CD4-positive, alpha-beta T cell (primary cell): Measurements from ENCODE around the gene TAS2R40. TPM values are rescaled to one million over a fixed set of nuclear protein-coding genes. Genes with fewer than 3 reads are reported as not detected.
"Not testable (repeated sequence)": the region's sequence is repeated elsewhere in the genome, so short reads cannot be mapped to it uniquely, and the experiment has no call there.

Source experiments
- ATAC-seq: fragments of 200-7000 bp; cut with Tn5 transposase; one replicate; pipeline ENCODE4 v1.10.0; 2022; ENCODE audit warnings: mild to moderate bottlenecking; ENCODE audit not compliant: poor library complexity
- CTCF ChIA-PET: fragments of 350-600 bp; sonication (Branson Sonifier 250); formaldehyde crosslinking; loops from one replicate; lab custom pipeline; 2021; ENCODE audit warnings: antibody characterized with exemption, inconsistent platforms; lab: Charles Lee
- POLR2A ChIA-PET: fragments of 350-600 bp; sonication (Branson Sonifier 250); formaldehyde crosslinking; loops from one replicate; lab custom pipeline; 2021; ENCODE audit warnings: antibody characterized with exemption, inconsistent platforms; lab: Charles Lee
- DNase-seq, 14 experiments: peaks; one replicate each; pipeline ENCODE4 v3.0.0-alpha.2; 2013 to 2020; ENCODE audit warnings: mixed read lengths in 2 of 14
- H3K27ac ChIP-seq, 2 donors: one replicate each; pipeline versions ENCODE4 v1.5.1 to v1.7.0; 2013; ENCODE audit warnings: low read length in 2 of 2, low read depth in 1 of 2, mild to moderate bottlenecking in 1 of 2
- H3K27me3 ChIP-seq, 2 experiments: 1 replicate in 1 of 2; 2 replicates in 1 of 2; pipeline versions ENCODE4 v1.6.1 to v1.7.0; 2013; ENCODE audit warnings: low read length in 2 of 2, control low read depth in 1 of 2, mild to moderate bottlenecking in 1 of 2, moderate library complexity in 1 of 2; ENCODE audit not compliant: insufficient read depth in 2 of 2, control insufficient read depth in 1 of 2
- H3K36me3 ChIP-seq: one replicate; pipeline ENCODE4 v1.6.1; 2013; ENCODE audit warnings: low read length, control low read depth; ENCODE audit not compliant: insufficient read depth
- H3K4me1 ChIP-seq: one replicate; pipeline ENCODE4 v1.6.1; 2013; ENCODE audit warnings: low read length, control low read depth; ENCODE audit not compliant: insufficient read depth
- H3K4me3 ChIP-seq: one replicate; pipeline ENCODE4 v1.5.1; 2013; ENCODE audit warnings: mild to moderate bottlenecking, low read length, moderate library complexity
- H3K9me3 ChIP-seq, 2 experiments: 1 replicate in 1 of 2; 2 replicates in 1 of 2; pipeline versions ENCODE4 v1.6.1 to v1.7.0; 2013; ENCODE audit warnings: low read length in 2 of 2, mild to moderate bottlenecking in 2 of 2, control low read depth in 1 of 2, moderate library complexity in 1 of 2; ENCODE audit not compliant: control insufficient read depth in 1 of 2, insufficient read depth in 1 of 2
- H3K27ac Mint-ChIP-seq: one replicate; pipeline ENCODE4 v1.8.0; 2020; ENCODE audit warnings: mixed read lengths
- H3K27me3 Mint-ChIP-seq: one replicate; pipeline ENCODE4 v1.8.0; 2021; ENCODE audit warnings: mixed read lengths
- H3K36me3 Mint-ChIP-seq: one replicate; pipeline ENCODE4 v1.8.0; 2021; ENCODE audit warnings: low read depth, mixed read lengths
- H3K4me1 Mint-ChIP-seq: one replicate; pipeline ENCODE4 v1.8.0; 2021; ENCODE audit warnings: low read depth, mixed read lengths
- H3K4me3 Mint-ChIP-seq: one replicate; pipeline ENCODE4 v1.8.0; 2020; ENCODE audit warnings: mild to moderate bottlenecking, mixed read lengths
- H3K9me3 Mint-ChIP-seq: one replicate; pipeline ENCODE4 v1.8.0; 2020; ENCODE audit warnings: mixed read lengths
- CTCF ChIP-seq: fragments of 200-600 bp; IDR thresholded peaks from one replicate; pipeline ENCODE4 v1.8.0; 2022; ENCODE audit warnings: antibody characterized with exemption, mild to moderate bottlenecking
- intact Hi-C, 2 experiments: fragments of 100-400 bp; cut with DNase I in 1 of 2; cut with micrococcal nuclease in 1 of 2; formaldehyde crosslinking; loops; one replicate each; pipeline versions ENCODE4 v1.15.1 to v1.9.0; 2023 to 2025; cut with DNase I, micrococcal nuclease
- total RNA-seq, 174 experiments: library from RNA in 2 of 174; stranded (reverse) in 2 of 174; gene quantifications; one replicate each; pipeline ENCODE4 v1.2.3 and lab custom pipeline; 2021 to 2026

The TAS2R40 gene
- total RNA-seq, 2 experiments from 2014 or later = not detected

DNA sequence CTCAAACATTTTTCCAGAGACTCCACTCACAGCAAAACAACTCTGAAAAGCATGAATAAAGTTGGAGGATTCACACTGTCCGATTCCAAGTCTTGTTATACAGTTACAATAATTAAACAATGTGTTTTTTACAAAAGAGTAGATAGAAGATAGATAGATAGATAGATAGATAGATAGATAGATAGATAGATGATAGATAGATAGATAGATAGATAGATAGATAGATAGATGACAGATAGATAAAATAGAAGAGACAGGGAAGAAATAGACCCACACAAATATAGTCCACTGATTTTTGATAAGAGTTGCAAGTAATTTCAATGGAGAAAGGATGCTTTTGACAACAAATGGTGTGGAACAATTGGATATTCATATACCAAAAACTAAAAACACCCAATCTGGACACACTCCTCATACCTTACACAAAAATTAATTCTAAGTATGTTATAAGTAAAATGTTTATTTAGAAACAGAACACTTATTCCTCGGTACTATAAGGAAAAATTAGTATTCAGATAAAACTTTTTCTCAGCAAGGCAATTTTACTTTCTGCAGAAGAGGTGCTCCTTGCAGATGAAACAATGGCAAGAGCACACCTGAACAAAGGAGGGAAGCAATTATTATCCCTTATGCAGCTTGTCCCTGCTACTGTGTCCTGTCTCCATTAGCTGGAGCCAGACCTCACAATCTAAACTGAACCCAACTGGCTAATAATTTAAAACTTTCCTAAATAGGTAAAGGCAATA, 44.3 kb upstream of the TAS2R40 start:
- no peaks in the 10 kb centered on the region for H3K36me3 Mint-ChIP-seq
- no peak overlapping the region for H3K27ac ChIP-seq
- DNase-seq (no peak), ATAC-seq (no peak)
- peaks cover 7% of the 10 kb centered on the region for H3K9me3 Mint-ChIP-seq
- CTCF ChIA-PET = no interaction called here
- H3K4me3 ChIP-seq = no peak overlapping the region
- intact Hi-C loops = no loop called here
- no peaks in the 10 kb centered on the region for H3K4me1 ChIP-seq
- no peak overlapping the region for H3K27ac Mint-ChIP-seq
- no peak for TF ChIP-seq CTCF
- H3K4me3 Mint-ChIP-seq = no peak overlapping the region
- H3K27me3 Mint-ChIP-seq = peaks cover 7% of the 10 kb centered on the region
- peaks cover 7 to 8% of the 10 kb centered on the region in 2 experiments for H3K9me3 ChIP-seq
- POLR2A ChIA-PET = no interaction called here
- H3K27me3 ChIP-seq = peaks cover 0 to 2% of the 10 kb centered on the region in 2 experiments
- H3K4me1 Mint-ChIP-seq = no peaks in the 10 kb centered on the region
- H3K36me3 ChIP-seq = no peaks in the 10 kb centered on the region

- H3K4me1 ChIP-seq, H3K27ac Mint-ChIP-seq, intact Hi-C loops, H3K27ac ChIP-seq, ATAC-seq, CTCF ChIA-PET, H3K36me3 ChIP-seq, H3K4me3 Mint-ChIP-seq, H3K9me3 Mint-ChIP-seq, H3K4me3 ChIP-seq, H3K36me3 Mint-ChIP-seq, DNase-seq, H3K4me1 Mint-ChIP-seq, POLR2A ChIA-PET, H3K9me3 ChIP-seq: not testable (repeated sequence)
- peaks cover 25% of the 10 kb centered on the region for H3K27me3 Mint-ChIP-seq
- H3K27me3 ChIP-seq = peaks cover 6 to 15% of the 10 kb centered on the region in 2 experiments
Observed at GRCh38 chr7:143180771-143181170, 41.1 kb upstream of the TAS2R40 start.

DNA sequence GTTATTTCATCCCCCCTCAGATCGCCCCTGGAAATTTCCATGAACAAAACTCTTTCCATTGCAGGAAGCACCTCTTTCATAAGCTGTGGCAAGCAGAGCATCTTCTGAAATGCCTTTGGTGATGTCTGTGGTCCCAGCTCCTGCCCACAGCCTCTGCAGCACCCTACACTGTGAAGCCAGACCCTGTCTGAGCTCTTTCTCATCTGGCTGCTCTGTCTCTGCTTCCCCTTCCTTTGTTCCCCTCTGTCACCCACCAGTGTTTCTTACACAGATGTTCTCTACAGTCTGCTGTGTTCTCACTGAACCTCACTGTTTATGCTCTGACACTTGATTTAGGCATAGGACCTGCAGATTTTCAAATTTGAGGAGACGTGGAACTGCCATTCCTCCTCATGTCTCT, 40.5 kb upstream of the TAS2R40 start:
- Histone ChIP-seq H3K4me3 (no peak overlapping the region), H3K4me1 (no peaks in the 10 kb centered on the region), H3K27ac (no peak overlapping the region), H3K36me3 (no peaks in the 10 kb centered on the region), H3K27me3 (peaks cover 6 to 15% of the 10 kb centered on the region in 2 experiments), H3K9me3 (peaks cover 4 to 8% of the 10 kb centered on the region in 2 experiments)
- no peaks in the 10 kb centered on the region for H3K4me1 Mint-ChIP-seq
- no peak for ATAC-seq
- H3K4me3 Mint-ChIP-seq = no peak overlapping the region
- no peak for TF ChIP-seq CTCF
- peaks cover 29% of the 10 kb centered on the region for H3K27me3 Mint-ChIP-seq
- ChIA-PET POLR2A (no interaction called here), CTCF (no interaction called here)
- DNase-seq = no peak
- peaks cover 7% of the 10 kb centered on the region for H3K9me3 Mint-ChIP-seq
- intact Hi-C loops = no loop called here
- no peak overlapping the region for H3K27ac Mint-ChIP-seq
- H3K36me3 Mint-ChIP-seq = no peaks in the 10 kb centered on the region

DNA sequence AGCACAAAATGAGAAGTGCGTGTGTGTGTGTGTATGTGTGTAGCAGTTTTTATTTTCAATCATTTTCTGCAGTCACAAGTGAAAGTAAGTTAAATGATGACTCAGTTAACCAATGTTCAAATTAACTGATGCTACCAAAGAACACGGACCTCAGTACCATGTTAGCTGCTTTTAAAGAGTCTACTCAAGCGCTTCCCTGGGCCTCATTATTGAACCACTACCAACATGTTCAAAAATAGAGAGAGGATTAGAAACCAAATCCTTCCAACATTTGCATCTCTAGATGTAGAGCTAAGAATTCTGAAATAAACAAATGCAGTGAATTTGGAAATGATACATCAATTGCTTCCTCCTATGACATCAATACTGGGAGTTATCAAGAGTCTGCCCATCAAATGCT, 38.8 kb upstream of the TAS2R40 start, which contains the start of gene TAS2R39:
Gene TAS2R39, plus strand, starts transcription at position 396 of the 400 bp plus-strand sequence. Its CDS starts 0 bp downstream, at position 396.
- peaks cover 0 to 3% of the 10 kb centered on the region in 2 experiments for H3K9me3 ChIP-seq
- peaks cover 6 to 15% of the 10 kb centered on the region in 2 experiments for H3K27me3 ChIP-seq
- no peak for DNase-seq
- Mint-ChIP-seq H3K27ac (no peak within 1 kb of the TSS), H3K4me1 (no peaks in the 10 kb centered on the region), H3K9me3 (peaks cover 3% of the 10 kb centered on the region), H3K36me3 (no peaks in the 10 kb centered on the region), H3K4me3 (no peak within 1 kb of the TSS), H3K27me3 (peaks cover 29% of the 10 kb centered on the region)
- POLR2A ChIA-PET = no interaction called here
- CTCF ChIA-PET = no interaction called here
- no peak for ATAC-seq
- intact Hi-C loops = no loop called here
- no peaks in the 10 kb centered on the region for H3K36me3 ChIP-seq
- no peak within 1 kb of the TSS for H3K27ac ChIP-seq
- TF ChIP-seq CTCF = no peak
- no peaks in the 10 kb centered on the region for H3K4me1 ChIP-seq
- H3K4me3 ChIP-seq = no peak within 1 kb of the TSS
